ENCODE results near the gene PTPRT.

- TF ChIP-seq EZH2phosphoT487 (IDR thresholded peaks at IDR 0.05; ENCODE audit: low read length) (no peak), CTCF (IDR thresholded peaks at IDR 0.05; ENCODE audit: low read length) (no peak), EZH2 (optimal IDR thresholded peaks at IDR 0.05; ENCODE audit: low read depth, low read length) (no peak)
Measured at GRCh38 chr20:42686057-42686456, 503.6 kb downstream of the PTPRT start.

Measured in MM.1S (cell line).